D341Med (cell line): Measurements from ENCODE around the gene LEFTY1.
"Not testable (repeated sequence)": the region's sequence is repeated elsewhere in the genome, so short reads cannot be mapped to it uniquely, and the experiment has no call there.

Source experiments
- DNase-seq: peaks from one replicate; pipeline ENCODE4 v3.0.0; 2012; ENCODE audit warnings: low spot score

The LEFTY1 gene, protein sequence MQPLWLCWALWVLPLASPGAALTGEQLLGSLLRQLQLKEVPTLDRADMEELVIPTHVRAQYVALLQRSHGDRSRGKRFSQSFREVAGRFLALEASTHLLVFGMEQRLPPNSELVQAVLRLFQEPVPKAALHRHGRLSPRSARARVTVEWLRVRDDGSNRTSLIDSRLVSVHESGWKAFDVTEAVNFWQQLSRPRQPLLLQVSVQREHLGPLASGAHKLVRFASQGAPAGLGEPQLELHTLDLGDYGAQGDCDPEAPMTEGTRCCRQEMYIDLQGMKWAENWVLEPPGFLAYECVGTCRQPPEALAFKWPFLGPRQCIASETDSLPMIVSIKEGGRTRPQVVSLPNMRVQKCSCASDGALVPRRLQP

GRCh38 chr1:225888898-225889601 is at the start of gene LEFTY1:
TSS of gene LEFTY1 (minus strand) at chr1:225889146. CDS start at chr1:225889066, 80 bp downstream.
- DNase-seq = no peak

- DNase-seq = no peak
Measured at GRCh38 chr1:225937048-225937968, 48.4 kb upstream of the LEFTY1 start.

GRCh38 chr1:225936523-225936922 is 47.6 kb upstream of the LEFTY1 start:
- no peak for DNase-seq

- DNase-seq = not testable (repeated sequence)
Measured at GRCh38 chr1:225936086-225936485, 47.1 kb upstream of the LEFTY1 start.

DNA sequence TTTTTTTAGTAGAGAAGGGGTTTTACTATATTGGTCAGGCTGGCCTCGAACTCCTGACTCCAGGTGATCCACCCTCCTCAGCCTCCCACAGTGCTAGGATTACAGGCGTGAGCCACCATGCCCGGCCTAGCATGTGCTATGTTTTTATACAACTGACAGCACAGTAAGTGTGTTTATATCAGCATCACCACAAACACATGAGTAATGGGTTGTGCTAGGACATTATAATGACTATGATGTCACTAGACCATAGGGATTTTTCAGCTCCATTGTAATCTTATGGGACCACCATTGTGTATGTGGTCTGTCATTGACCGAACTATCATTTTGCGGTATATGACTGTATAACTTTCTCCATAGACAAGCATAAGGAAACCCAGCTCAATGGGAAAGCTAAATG is 45.8 kb upstream of the LEFTY1 start:
- no peak for DNase-seq

DNA sequence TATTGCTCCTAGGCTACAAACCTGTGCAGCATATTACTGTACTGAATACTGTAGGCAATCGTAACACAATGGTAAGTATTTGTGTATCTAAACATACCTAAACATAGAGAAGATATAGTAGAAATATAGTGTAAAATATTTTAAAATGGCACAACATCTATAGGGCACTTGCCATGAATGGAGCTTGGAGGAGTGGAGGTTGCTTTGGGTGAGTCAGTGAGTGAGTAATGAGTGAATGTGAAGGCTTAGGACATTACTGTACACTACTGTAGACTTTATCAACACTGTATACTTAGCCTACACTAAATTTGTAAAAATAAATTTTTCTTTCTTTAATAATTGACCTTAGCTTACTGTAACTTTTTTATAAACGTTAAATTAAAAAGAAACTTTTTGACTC is 44.1 kb upstream of the LEFTY1 start:
- no peak for DNase-seq

- peak; percentile 47 for DNase-seq
Measured at GRCh38 chr1:225931270-225932136, 42.6 kb upstream of the LEFTY1 start.

DNA sequence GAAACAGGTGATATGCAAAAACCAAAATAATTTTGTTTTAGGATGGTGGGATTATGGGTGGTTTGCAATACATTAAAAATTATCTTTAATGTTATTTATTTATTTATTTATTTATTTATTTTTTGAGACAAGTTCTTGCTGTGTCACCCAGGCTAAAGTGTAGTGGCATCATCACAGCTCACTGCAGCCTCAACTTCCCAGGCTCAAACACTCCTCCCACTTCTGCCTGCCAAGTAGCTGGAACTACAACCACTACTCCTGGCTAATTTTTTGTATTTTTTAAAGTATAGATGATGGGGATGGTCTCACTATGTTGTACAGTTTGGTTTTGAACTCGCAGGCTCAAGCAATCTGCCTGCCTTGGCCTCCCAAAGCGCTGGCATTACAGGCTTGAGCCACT is 41.6 kb upstream of the LEFTY1 start:
- no peak for DNase-seq

DNA sequence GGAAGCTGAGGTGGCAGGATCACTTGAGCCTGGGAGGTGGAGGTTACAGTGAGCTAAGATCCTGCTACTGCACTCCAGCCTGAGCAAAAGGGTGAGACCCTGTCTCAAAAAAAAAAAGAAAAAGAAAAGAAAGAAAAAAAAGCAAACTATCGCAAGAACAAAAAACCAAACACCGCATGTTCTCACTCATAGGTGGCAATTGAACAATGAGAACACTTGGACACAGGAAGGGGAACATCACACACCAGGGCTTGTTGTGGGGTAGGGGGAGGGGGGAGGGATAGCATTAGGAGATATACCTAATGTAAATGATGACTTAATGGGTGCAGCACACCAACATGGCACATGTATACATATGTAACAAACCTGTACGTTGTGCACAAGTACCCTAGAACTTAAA is 40.5 kb upstream of the LEFTY1 start:
- not testable (repeated sequence) for DNase-seq

DNA sequence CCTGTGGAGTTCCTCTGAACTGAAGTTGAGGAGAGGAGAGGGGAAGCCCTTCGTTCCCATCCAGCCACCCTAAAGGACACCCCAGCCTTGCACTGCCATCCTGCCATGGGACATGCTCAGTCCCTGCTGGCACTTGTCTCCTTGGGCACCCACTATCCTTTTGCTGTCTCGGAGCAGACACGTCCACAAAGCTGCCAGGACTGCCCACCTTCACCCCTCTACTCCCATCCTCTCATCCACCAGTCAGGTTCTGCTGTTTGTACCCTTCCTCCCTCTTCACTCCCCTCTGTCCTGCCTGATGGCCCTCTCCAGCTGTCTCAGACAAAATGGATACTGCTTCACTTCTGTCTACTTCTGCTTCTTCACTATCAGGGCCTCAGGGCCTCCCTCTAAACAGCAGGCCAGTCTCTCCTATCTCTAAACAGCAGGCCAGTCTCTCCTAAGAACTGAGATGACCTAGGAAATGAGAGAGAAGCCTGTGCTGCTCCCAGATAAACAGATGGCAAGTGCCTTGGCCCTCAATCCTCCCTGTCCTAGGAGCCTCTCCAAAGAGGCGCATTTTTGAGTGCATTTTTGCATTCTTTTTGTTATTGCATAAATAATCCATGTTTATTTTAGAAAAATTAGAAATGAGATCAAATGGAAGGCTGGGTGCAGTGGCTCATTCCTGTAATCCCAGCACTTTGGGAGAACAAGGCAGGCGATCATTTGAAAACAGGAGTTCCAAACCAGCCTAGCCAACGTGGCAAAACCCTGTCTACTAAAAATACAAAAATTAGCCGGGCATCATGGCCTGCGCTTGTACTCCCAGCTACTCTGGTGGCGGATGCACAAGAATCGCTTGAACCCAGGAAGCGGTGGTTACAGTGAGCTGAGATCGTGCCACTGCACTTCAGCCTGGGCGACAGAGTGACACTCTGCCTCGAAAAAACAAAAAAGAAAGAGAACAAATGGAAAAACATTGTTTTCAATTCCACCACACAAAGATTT is 39.5 kb upstream of the LEFTY1 start:
- no peak for DNase-seq

DNA sequence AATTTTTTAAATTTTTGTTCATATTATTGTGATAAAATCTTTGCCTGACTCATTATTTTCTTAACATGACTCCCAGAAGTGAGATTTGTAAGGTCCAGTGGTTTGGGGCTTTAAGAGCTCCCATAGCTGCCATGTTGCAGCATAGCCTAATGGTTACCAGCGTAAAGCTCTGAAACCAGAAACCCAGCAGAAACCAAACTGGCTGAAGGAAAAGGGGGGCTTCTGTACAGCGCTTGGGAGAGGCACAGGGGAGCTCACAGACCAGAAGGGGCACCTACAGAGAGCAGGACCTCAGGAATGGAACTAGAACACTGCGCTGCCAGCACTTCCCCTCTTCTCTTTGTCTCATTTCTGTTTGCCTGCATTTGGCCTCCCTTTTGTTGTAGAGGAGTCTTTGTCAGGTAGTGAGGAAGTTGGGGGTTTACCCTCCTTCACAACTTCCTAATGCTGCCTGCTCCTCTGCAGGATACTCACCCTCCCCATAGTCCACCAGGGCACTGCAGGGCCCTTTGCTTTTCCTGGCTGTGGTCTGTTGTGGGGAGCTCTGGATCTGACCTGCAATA is 37.7 kb upstream of the LEFTY1 start:
- DNase-seq = no peak

DNA sequence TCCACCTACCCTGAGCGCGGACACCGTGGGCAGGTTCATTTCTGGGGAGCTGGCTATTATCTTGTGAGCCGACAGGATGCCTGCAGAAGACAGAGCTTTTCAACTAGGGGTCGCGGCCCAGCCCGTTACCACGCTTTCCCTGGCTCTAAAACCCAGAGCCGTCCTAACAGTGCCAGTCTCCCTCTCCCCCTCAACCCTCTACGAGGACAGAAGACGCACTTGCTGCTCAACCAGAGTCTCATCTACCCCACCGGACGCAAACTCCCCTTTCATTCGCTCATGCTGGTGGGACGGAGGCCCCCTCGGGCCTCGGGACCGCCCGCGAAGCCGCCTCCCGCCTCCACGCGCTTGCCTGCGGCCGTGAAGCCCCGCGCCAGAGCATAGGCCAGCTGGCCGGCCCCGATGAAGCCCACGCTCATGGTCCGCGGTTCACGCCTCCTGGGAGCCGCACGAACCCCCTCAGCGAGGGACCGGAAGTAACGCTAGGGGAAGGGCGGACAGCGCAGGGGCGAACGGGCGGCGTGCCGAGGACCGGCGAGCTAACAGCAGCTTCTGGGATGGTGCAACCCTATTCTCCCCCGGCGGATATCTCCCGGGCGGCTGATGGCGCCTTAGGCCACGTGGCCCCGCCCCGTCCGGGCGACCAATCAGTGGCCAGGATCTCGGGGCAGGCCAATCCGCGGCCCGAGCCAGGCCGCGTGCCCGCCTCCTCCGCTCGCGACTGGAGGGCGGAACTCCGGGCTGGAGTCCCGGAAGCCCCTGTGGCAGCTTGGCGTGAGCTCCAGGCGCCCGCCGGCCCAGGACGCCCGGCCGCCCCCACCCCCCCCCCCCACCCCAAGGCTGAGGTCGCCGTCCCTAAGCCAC is 35.0 kb upstream of the LEFTY1 start, which contains the start of gene PYCR2:
TSS of gene PYCR2 (minus strand) at position 559 of the 864 bp plus-strand sequence. CDS start at position 419, 140 bp downstream.
- DNase-seq = peak; percentile 100

DNA sequence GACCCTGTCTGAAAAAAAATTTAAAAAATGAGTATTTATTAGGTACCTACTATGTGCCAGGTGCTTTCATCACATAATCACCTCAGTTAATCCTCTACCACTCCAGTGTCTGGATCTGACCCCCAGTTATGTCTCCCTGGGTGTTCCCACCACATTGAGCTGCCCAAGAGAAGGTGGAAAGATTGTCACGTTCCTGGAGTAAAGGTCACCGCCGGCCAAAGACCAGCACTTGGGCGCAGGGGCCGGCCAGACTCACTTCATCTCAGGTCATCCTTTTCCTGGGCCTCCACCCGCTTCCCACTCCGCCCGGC is 34.4 kb upstream of the LEFTY1 start:
- DNase-seq = peak; percentile 47

- DNase-seq = no peak
Measured at GRCh38 chr1:225921734-225922709, 33.1 kb upstream of the LEFTY1 start.

- DNase-seq = no peak
Measured at GRCh38 chr1:225919906-225920305, 31.0 kb upstream of the LEFTY1 start.

DNA sequence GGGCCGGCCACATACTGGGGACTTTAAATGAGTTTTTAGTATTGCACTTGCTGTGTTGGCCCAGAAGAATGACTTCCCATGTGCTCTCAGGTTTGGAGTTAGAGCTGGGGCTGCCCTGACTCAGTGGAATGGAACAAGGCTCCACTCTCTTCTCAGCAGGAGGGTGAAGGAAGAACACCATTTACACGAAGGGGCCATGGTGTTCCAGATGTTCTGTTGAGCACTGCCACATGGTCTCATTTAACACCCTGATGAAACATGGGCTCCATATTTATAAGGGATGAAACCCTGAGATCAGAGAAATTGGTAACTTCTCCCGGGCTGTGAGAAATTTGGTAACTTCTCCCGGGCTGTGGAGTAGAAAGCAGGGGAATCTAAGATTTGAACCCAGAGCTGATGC is 29.3 kb upstream of the LEFTY1 start:
- DNase-seq = no peak

GRCh38 chr1:225917536-225917935 is 28.6 kb upstream of the LEFTY1 start:
- no peak for DNase-seq

DNA sequence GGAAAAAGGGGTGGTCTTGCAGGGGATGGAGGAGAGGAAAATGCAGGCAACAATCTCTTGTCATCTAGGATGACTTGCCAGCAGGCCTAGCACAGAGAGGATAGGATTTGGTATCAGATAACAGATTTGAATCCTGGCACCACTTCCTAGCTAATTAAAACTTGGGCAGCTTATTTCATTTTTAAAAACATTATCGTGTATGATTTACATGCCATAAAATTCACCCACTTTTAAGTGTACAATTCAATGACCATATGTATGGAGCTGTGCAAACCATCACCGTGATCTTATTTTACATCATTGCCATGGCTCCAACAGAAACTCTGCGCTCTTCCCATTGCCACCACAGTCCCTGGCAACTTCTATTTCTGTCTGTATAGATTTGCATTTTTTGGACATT is 28.2 kb upstream of the LEFTY1 start:
- no peak for DNase-seq
